Adrenal gland (tissue), 5 donors: ENCODE data around the gene GLIS2.

Source experiments
- CTCF ChIP-seq, 6 experiments: fragments of 450-650 bp in 4 of 6; fragments of 200-600 bp in 2 of 6; sonication (generic) in 1 of 6; IDR thresholded peaks; 1 replicate in 5 of 6; 2 replicates in 1 of 6; pipeline versions ENCODE4 v1.5.1 to v1.8.0; 2016 to 2021; ENCODE audit warnings: antibody characterized with exemption in 6 of 6, mild to moderate bottlenecking in 2 of 6, moderate library complexity in 1 of 6
- POLR2A ChIP-seq, 2 donors: fragments of 450-650 bp; IDR thresholded peaks; one replicate each; pipeline ENCODE4 v1.6.1; 2017; ENCODE audit warnings: antibody characterized with exemption in 2 of 2, mild to moderate bottlenecking in 2 of 2, moderate library complexity in 1 of 2
- donor health status: DM: no; HTN: no; CAD: no.

DNA sequence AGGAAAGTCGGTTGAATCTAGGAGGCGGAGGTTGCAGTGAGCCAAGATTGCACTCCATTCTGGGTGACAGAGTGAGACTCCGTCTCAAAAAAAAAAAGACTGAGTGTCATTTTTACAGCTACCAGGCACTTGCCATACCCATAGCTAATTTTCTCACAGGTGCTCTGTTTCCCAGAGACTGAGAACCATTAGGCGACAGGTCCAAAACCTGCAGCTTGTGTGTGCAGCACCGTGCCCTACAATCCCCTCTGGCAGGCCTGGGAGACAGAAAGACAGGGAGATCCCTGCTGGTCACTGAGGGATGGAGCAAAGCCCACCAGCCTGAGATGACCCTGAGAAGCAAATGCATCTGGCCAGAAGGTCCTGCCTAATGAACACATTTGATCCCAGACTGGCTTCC lies 45.8 kb upstream of the GLIS2 start:
- TF ChIP-seq CTCF (IDR thresholded peaks at IDR 0.05) = no peak
- TF ChIP-seq POLR2A (IDR thresholded peaks at IDR 0.05) = no peak
